PC-9 (cell line): Measurements from ENCODE around the gene PDRG1.

ENCODE experiments used
- EZH2 ChIP-seq: fragments of 200-600 bp; sonication (generic); IDR thresholded peaks from 2 replicates; pipeline ENCODE4 v1.8.0; 2017; ENCODE audit warnings: antibody characterized with exemption, low read depth
- TF ChIP-seq, protein P1 (sequence below): fragments of 200-600 bp; sonication (generic); conservative IDR thresholded peaks from 2 replicates; pipeline ENCODE4 v1.6.1; 2017; ENCODE audit warnings: mixed run types, antibody characterized with exemption, mild to moderate bottlenecking, moderate library complexity

DNA sequence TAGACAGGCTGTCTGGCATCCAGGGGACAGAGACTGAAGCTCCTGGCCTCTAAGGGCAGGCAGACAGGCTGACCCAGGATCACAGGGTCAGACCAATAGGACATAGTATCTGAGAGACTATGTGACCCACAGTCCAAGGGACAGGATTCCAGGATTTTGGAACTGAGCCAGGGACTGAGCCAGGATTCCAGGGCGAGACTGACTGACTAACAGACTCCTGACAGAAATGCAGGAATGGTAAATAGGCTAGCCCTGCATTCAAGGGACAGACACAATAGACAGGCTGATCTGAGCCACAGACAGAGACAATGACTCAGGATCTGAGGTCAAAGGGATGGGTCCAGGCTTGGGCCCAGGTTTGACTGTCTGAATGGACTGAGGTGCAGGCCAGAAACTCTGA, 35.9 kb upstream of the PDRG1 start:
- TF ChIP-seq EZH2 = no peak
- TF ChIP-seq, protein P1, sequence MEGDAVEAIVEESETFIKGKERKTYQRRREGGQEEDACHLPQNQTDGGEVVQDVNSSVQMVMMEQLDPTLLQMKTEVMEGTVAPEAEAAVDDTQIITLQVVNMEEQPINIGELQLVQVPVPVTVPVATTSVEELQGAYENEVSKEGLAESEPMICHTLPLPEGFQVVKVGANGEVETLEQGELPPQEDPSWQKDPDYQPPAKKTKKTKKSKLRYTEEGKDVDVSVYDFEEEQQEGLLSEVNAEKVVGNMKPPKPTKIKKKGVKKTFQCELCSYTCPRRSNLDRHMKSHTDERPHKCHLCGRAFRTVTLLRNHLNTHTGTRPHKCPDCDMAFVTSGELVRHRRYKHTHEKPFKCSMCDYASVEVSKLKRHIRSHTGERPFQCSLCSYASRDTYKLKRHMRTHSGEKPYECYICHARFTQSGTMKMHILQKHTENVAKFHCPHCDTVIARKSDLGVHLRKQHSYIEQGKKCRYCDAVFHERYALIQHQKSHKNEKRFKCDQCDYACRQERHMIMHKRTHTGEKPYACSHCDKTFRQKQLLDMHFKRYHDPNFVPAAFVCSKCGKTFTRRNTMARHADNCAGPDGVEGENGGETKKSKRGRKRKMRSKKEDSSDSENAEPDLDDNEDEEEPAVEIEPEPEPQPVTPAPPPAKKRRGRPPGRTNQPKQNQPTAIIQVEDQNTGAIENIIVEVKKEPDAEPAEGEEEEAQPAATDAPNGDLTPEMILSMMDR = no peak
